Tibial nerve (tissue), 4 donors: Measurements from ENCODE around the gene VGLL3.

Experiments
- CTCF ChIP-seq, 5 experiments: fragments of 200-600 bp in 3 of 5; fragments of 450-650 bp in 2 of 5; sonication (generic) in 3 of 5; IDR thresholded peaks; one replicate each; pipeline ENCODE4 v1.5.1; 2016 to 2019; ENCODE audit warnings: antibody characterized with exemption in 5 of 5, mild to moderate bottlenecking in 3 of 5, moderate library complexity in 2 of 5
- EP300 ChIP-seq, 2 donors: sonication (generic); formaldehyde crosslinking; IDR thresholded peaks; one replicate each; pipeline ENCODE4 v1.6.1; 2017; ENCODE audit warnings: antibody characterized with exemption in 2 of 2, mild to moderate bottlenecking in 1 of 2

GRCh38 chr3:86930181-86930580 lies 60.8 kb downstream of the VGLL3 start:
- TF ChIP-seq CTCF (IDR thresholded peaks at IDR 0.05) (no peak), EP300 (IDR thresholded peaks at IDR 0.05) (no peak)
